ENCODE data around the gene PSEN1.

DNA sequence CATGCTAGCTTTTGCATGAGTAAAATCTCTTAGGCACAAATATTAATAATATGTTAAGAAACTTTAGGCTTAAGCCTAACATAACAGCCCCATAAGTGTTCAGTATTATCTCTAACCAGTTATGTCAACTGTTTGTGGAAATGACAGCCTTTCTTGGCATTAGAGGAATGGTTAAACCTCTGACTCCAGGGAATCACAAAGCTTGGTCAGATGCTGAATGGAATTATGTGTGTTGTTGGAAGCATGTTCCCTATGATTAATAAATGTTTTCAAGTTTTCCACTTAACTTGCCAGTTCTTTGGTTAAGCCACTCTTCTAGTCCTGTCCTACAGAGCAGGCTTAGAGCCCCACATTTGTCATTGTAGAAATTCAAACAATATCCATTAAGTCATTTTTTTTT is 17.0 kb downstream of the PSEN1 start:
- no peak for TF ChIP-seq POLR2AphosphoS5 (IDR thresholded peaks at IDR 0.05)
- TF ChIP-seq, protein P1, sequence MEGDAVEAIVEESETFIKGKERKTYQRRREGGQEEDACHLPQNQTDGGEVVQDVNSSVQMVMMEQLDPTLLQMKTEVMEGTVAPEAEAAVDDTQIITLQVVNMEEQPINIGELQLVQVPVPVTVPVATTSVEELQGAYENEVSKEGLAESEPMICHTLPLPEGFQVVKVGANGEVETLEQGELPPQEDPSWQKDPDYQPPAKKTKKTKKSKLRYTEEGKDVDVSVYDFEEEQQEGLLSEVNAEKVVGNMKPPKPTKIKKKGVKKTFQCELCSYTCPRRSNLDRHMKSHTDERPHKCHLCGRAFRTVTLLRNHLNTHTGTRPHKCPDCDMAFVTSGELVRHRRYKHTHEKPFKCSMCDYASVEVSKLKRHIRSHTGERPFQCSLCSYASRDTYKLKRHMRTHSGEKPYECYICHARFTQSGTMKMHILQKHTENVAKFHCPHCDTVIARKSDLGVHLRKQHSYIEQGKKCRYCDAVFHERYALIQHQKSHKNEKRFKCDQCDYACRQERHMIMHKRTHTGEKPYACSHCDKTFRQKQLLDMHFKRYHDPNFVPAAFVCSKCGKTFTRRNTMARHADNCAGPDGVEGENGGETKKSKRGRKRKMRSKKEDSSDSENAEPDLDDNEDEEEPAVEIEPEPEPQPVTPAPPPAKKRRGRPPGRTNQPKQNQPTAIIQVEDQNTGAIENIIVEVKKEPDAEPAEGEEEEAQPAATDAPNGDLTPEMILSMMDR (IDR thresholded peaks at IDR 0.05 in 8 of 11, conservative IDR thresholded peaks at IDR 0.05 in 3 of 11): no peak
